Activated naive CD8-positive, alpha-beta T cell treated with anti-CD3 and anti-CD28 coated beads, Interleukin-2, amount 10 ng/mL, durations not matched to agents 7 days and 5 days (primary cell): ENCODE data around the gene BAZ1A. TPM values are rescaled to one million over a fixed set of nuclear protein-coding genes. Genes with fewer than 3 reads are reported as not detected.
A peak's percentile ranks its signal among the peaks of the same experiment; 100 is the strongest.

Experiments
- ATAC-seq: fragments of 150-1000 bp; cut with Tn5 transposase; one replicate; pipeline ENCODE4 v1.10.0; 2021; ENCODE audit warnings: low read depth, moderate library complexity
- POLR2A ChIA-PET: fragments of 350-600 bp; sonication (Branson Sonifier 250); formaldehyde crosslinking; loops from one replicate; lab custom pipeline; 2021; ENCODE audit warnings: antibody characterized with exemption; lab: Charles Lee
- DNase-seq: peaks from one replicate; pipeline ENCODE4 v3.0.0; 2021
- H3K27ac Mint-ChIP-seq: one replicate; pipeline ENCODE4 v1.8.0; 2022; ENCODE audit warnings: mild to moderate bottlenecking, mixed read lengths
- H3K27me3 Mint-ChIP-seq: one replicate; pipeline ENCODE4 v1.8.0; 2022; ENCODE audit warnings: mild to moderate bottlenecking, moderate library complexity, mixed read lengths
- H3K36me3 Mint-ChIP-seq: one replicate; pipeline ENCODE4 v1.8.0; 2021; ENCODE audit warnings: mild to moderate bottlenecking, mixed read lengths
- H3K4me1 Mint-ChIP-seq: one replicate; pipeline ENCODE4 v1.8.0; 2021; ENCODE audit warnings: mixed read lengths
- H3K4me3 Mint-ChIP-seq: one replicate; pipeline ENCODE4 v1.8.0; 2022; ENCODE audit warnings: mild to moderate bottlenecking, moderate library complexity, mixed read lengths
- H3K9me3 Mint-ChIP-seq: one replicate; pipeline ENCODE4 v1.8.0; 2021; ENCODE audit warnings: mixed read lengths
- total RNA-seq, 2 experiments: library from RNA; stranded (reverse); gene quantifications; one replicate each; pipeline ENCODE4 v1.2.3, GENCODE V29; 2021

The BAZ1A gene
- total RNA-seq, 2 experiments from 2014 or later, result 46.1 to 51.8 TPM

- ATAC-seq, result no peak
- Mint-ChIP-seq H3K36me3 (peaks cover 1% of the 10 kb centered on the region), H3K27me3 (peaks cover 23% of the 10 kb centered on the region), H3K9me3 (no peaks in the 10 kb centered on the region), H3K27ac (no peak overlapping the region), H3K4me3 (no peak overlapping the region), H3K4me1 (peaks cover 4% of the 10 kb centered on the region)
- POLR2A ChIA-PET, result no interaction called here
- DNase-seq, result no peak
Observed at GRCh38 chr14:34718750-34719304, 156.3 kb downstream of the BAZ1A start.

- Mint-ChIP-seq H3K27ac (peak overlapping the region; percentile 54), H3K27me3 (peaks cover 12% of the 10 kb centered on the region), H3K4me1 (peaks cover 14% of the 10 kb centered on the region), H3K4me3 (peak overlapping the region; percentile 67), H3K36me3 (peaks cover 7% of the 10 kb centered on the region), H3K9me3 (no peaks in the 10 kb centered on the region)
- POLR2A ChIA-PET, result interaction anchor here (0.6 to 1.1 kb wide), 2 partner anchors 7 to 160 kb away, joined by 3 to 4 read pairs; partner anchors contain the start of gene BAZ1A
- no peak for DNase-seq
- ATAC-seq, result no peak
Observed at GRCh38 chr14:34715127-34715863, 159.9 kb downstream of the BAZ1A start.

DNA sequence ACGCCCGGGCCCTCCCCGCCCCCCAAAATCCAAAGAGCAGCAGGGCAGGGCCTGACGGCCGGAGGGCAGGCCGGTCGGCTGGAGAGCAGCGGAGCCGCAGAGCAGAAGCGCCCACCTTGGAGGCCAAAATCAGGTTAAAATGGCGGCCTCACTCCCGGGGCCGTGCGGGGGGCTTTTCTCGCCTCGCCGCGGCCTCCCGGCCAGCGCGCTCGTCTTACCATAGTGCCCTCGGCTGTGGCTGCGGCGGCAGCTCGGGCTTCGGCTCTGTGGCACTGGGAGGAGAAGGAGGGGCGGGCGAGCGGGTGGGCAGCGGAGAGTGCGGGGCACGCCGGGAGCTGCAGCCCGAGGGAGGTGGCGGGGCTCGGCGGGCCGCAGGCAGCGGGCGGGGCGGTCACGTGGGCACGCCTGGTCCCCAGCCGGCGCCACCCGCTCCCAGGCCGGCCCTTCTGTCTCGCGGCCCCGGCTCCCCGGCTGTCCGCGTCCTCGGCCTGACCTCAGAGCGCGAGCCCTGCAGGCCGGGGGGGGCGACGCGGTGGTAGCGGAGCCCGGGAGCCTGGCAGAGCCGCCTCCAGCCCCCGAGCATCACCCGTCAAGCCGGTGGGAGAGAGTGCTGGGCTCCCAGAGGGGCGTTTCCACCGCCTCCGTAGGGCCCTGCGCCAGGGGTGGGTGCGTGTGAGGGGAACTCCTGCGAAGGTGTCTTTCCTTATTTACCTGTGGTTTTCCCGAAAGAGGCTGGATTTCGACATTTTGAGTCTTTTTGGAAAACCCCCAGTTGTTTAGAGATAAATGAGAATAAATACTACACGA lies 160.6 kb downstream of the BAZ1A start, which contains the start of gene CFL2:
Gene CFL2 (minus strand): TSS at position 274 of the 807 bp plus-strand sequence. CDS start 53 bp downstream, at position 221.
- POLR2A ChIA-PET, result interaction anchor here (0.6 to 1.2 kb wide), 2 partner anchors 84 to 161 kb away, joined by 3 to 4 read pairs; partner anchors contain the start of genes BAZ1A and SNX6
- DNase-seq (peak; percentile 80), ATAC-seq (peak; percentile 92)
- Mint-ChIP-seq H3K27ac (peak within 1 kb of the TSS; percentile 86), H3K9me3 (no peaks in the 10 kb centered on the region), H3K36me3 (peaks cover 7% of the 10 kb centered on the region), H3K27me3 (peaks cover 10% of the 10 kb centered on the region), H3K4me1 (peaks cover 14% of the 10 kb centered on the region), H3K4me3 (peak within 1 kb of the TSS; percentile 94)

DNA sequence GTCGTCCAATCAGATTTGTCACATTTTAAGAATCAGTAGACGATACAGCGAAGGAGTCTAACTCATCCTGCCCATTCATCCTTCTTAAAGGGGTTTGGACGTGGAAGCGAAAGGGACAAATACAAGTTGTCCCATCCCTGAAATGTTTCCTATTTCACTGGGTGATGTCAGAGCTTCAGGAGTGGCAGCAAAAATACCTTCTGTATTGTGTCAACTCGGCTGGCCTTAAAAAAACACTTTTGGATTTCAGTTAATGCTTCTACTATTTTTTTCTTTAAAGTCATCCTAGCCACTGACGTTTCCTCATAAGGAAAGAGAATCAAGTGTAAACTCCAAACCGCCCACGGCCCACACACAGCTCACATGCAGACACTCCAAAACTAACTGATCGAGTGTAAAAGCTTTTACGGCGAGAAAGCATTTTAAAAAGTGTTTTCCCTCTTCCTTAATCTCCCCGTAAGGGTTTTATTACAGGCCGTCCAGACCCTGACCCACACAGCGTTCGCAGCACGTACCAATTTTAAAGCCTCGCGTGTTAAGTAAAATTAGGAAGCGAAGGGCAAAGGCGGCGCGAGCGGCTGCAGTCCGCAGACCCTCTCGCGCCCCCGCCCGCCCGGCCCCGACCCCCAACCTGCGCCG lies 161.4 kb downstream of the BAZ1A start:
- ATAC-seq (no peak), DNase-seq (no peak)
- Mint-ChIP-seq H3K27ac (peak overlapping the region; percentile 86), H3K27me3 (peaks cover 7% of the 10 kb centered on the region), H3K4me1 (peaks cover 14% of the 10 kb centered on the region), H3K36me3 (peaks cover 7% of the 10 kb centered on the region), H3K4me3 (peak overlapping the region; percentile 94), H3K9me3 (no peaks in the 10 kb centered on the region)
- POLR2A ChIA-PET, result interaction anchor here (1.2 kb wide), 1 partner anchor 84 kb away, joined by 3 read pairs; the partner anchor contains the start of gene SNX6

DNA sequence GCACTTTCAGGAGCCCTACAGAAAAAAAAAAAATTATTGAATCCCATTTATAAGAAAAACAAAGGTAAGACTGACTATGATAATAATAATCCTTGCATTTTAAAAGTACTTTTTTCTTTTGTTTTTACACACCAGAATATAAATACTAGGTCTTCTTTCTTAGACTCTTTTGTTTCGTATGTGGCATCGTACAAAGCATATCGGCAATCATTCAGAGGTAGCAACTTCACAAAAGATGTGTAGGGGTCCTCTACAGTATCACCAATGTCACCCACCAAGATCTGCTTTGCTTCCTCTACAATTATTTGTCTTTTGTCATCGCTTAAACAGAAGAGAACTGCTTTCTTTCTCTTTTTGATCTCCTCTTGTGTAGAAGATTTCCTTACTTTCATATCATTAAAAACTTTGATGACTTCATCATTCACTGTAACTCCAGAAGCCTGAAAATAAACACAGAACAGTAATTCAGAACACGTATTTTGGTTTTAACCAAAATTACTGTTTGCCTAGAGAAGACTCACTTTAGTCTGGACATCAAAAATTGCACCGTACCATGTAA lies 162.0 kb downstream of the BAZ1A start:
- peaks cover 14% of the 10 kb centered on the region for H3K4me1 Mint-ChIP-seq
- DNase-seq, result no peak
- peaks cover 7% of the 10 kb centered on the region for H3K36me3 Mint-ChIP-seq
- H3K27ac Mint-ChIP-seq, result peak overlapping the region; percentile 86
- H3K9me3 Mint-ChIP-seq, result no peaks in the 10 kb centered on the region
- peaks cover 7% of the 10 kb centered on the region for H3K27me3 Mint-ChIP-seq
- ATAC-seq, result no peak
- peak overlapping the region; percentile 94 for H3K4me3 Mint-ChIP-seq
- POLR2A ChIA-PET, result interaction anchor here (1.2 kb wide), 1 partner anchor 83 kb away, joined by 3 read pairs; the partner anchor contains the start of gene SNX6

GRCh38 chr14:34711796-34712712 lies 163.1 kb downstream of the BAZ1A start:
- H3K9me3 Mint-ChIP-seq, result no peaks in the 10 kb centered on the region
- no peak overlapping the region for H3K4me3 Mint-ChIP-seq
- DNase-seq (no peak), ATAC-seq (no peak)
- peaks cover 14% of the 10 kb centered on the region for H3K4me1 Mint-ChIP-seq
- peaks cover 7% of the 10 kb centered on the region for H3K36me3 Mint-ChIP-seq
- POLR2A ChIA-PET, result no interaction called here
- peaks cover 4% of the 10 kb centered on the region for H3K27me3 Mint-ChIP-seq
- no peak overlapping the region for H3K27ac Mint-ChIP-seq

DNA sequence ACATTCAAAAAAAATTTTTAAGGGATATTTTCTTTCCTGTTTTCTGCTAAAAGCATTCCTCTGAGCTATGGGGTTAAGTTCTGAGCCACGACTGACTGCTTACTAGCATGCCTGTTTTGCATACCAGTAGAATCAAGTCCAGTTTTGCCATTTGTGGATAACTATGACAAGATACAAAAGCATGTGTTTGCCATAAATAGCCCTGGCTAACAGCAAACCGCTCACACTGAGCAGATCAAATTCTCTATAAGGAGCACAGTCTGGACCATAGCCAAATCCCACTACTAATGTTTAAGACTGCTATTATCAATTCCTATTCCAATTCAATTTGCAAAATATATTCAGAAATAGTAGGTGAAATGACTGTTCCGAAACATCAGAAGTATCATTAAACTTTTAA lies 164.0 kb downstream of the BAZ1A start:
- H3K27me3 Mint-ChIP-seq, result peaks cover 3% of the 10 kb centered on the region
- H3K36me3 Mint-ChIP-seq, result peaks cover 7% of the 10 kb centered on the region
- H3K9me3 Mint-ChIP-seq, result no peaks in the 10 kb centered on the region
- DNase-seq (no peak), ATAC-seq (no peak)
- H3K4me3 Mint-ChIP-seq, result no peak overlapping the region
- POLR2A ChIA-PET, result no interaction called here
- peaks cover 14% of the 10 kb centered on the region for H3K4me1 Mint-ChIP-seq
- H3K27ac Mint-ChIP-seq, result no peak overlapping the region

DNA sequence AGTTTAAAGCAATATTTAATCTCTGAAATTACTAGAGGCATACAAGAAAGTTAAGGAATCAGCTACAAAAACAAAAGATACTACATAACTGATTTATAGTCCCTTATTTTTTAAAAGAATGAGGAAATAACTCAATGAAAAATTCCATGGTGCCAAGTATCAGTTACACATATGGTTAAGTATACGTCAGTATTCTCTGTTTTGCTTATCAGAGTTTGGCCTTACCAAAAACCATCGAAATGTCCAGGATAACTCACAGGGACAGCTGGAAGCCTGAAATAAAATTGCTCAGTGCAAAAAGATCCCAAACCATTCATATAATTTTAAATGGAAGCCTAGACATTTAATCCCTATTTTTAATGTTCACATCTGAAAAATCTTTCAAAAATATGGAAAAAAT lies 164.4 kb downstream of the BAZ1A start:
- POLR2A ChIA-PET, result no interaction called here
- DNase-seq, result no peak
- H3K4me3 Mint-ChIP-seq, result no peak overlapping the region
- no peak for ATAC-seq
- H3K27me3 Mint-ChIP-seq, result peaks cover 3% of the 10 kb centered on the region
- H3K36me3 Mint-ChIP-seq, result peaks cover 7% of the 10 kb centered on the region
- peaks cover 14% of the 10 kb centered on the region for H3K4me1 Mint-ChIP-seq
- no peaks in the 10 kb centered on the region for H3K9me3 Mint-ChIP-seq
- H3K27ac Mint-ChIP-seq, result no peak overlapping the region

DNA sequence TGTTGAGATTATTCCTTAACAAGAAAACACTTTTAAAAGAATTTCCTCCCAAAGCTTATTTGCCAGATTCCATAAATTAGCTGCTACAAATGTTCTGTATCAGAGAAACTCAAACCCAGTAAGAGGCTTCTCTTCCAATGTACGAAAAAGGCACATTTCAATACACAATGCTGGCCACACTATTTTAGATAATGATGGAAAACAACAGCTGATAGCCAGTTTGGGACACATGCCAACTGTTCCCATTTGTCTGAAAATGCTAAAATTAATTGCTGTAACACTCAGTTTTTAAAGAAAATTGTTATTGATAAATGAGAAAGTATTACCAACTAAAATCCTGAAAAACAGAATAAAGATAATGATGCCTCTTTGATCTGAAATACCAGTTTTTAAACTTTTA lies 165.2 kb downstream of the BAZ1A start:
- Mint-ChIP-seq H3K27me3 (no peaks in the 10 kb centered on the region), H3K4me1 (peaks cover 10% of the 10 kb centered on the region), H3K9me3 (no peaks in the 10 kb centered on the region), H3K27ac (no peak overlapping the region), H3K36me3 (peaks cover 7% of the 10 kb centered on the region), H3K4me3 (no peak overlapping the region)
- no peak for DNase-seq
- no peak for ATAC-seq
- POLR2A ChIA-PET, result no interaction called here

- Mint-ChIP-seq H3K27me3 (no peaks in the 10 kb centered on the region), H3K36me3 (peaks cover 4% of the 10 kb centered on the region), H3K4me3 (no peak overlapping the region), H3K9me3 (no peaks in the 10 kb centered on the region), H3K4me1 (peaks cover 3% of the 10 kb centered on the region), H3K27ac (no peak overlapping the region)
- DNase-seq (no peak), ATAC-seq (no peak)
- POLR2A ChIA-PET, result interaction anchor here (1.1 kb wide), 1 partner anchor 8 kb away, joined by 3 read pairs; no protein-coding TSS in a partner anchor
Observed at GRCh38 chr14:34707722-34708121, 167.4 kb downstream of the BAZ1A start.
